HG03571 (cell line): ENCODE results near the gene RCSD1.
"Not testable (repeated sequence)": the region's sequence is repeated elsewhere in the genome, so short reads cannot be mapped to it uniquely, and the experiment has no call there.

Experiments
- ATAC-seq: cut with Tn5 transposase; IDR thresholded peaks from one replicate; pipeline ENCODE4 v1.9.1; 2021; ENCODE audit not compliant: unreplicated experiment

Gene RCSD1

DNA sequence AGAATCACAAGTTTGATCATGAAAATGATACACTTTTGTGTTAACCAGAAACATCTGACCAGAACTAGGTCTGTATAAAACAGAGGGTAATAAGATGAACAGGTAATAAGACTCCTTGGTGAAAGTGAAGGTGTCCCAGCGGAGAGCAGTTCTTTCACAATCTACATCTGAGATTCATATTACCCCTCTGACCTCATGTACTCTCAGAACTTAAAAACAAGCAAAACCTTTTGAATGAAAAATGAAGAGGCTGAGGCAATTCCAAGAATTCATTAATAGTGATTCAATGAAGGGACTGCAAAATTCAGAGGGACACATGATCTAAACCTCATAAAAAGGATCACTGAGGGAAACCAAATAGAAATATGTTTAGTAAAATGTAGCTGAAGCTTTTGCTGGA is 80.8 kb downstream of the RCSD1 start:
- no peak for ATAC-seq

DNA sequence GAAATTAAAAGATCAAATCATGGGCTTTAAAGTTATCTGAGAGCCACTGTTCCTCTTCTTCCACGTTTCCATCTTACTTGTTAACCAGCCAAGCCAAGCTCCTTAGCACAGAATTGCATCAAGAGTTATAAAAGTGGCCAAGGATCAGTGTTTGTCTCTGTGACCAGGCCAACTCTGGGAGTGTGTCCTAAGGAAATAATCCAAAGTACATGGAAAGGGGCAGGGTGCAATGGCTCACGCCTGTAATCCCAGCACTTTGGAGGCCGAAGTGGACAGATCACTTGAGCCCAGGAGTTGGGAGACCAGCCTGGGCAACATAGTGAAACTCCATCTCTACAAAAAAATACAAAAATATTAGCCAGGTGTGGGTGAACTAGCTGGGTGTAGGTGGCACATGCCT is 81.8 kb downstream of the RCSD1 start:
- ATAC-seq: no peak

- ATAC-seq: no peak
Measured at GRCh38 chr1:167713330-167714081, 83.5 kb downstream of the RCSD1 start.

GRCh38 chr1:167714098-167714438 is 84.0 kb downstream of the RCSD1 start:
- ATAC-seq: no peak

GRCh38 chr1:167714439-167715156 is 84.6 kb downstream of the RCSD1 start:
- peak; percentile 45 for ATAC-seq

DNA sequence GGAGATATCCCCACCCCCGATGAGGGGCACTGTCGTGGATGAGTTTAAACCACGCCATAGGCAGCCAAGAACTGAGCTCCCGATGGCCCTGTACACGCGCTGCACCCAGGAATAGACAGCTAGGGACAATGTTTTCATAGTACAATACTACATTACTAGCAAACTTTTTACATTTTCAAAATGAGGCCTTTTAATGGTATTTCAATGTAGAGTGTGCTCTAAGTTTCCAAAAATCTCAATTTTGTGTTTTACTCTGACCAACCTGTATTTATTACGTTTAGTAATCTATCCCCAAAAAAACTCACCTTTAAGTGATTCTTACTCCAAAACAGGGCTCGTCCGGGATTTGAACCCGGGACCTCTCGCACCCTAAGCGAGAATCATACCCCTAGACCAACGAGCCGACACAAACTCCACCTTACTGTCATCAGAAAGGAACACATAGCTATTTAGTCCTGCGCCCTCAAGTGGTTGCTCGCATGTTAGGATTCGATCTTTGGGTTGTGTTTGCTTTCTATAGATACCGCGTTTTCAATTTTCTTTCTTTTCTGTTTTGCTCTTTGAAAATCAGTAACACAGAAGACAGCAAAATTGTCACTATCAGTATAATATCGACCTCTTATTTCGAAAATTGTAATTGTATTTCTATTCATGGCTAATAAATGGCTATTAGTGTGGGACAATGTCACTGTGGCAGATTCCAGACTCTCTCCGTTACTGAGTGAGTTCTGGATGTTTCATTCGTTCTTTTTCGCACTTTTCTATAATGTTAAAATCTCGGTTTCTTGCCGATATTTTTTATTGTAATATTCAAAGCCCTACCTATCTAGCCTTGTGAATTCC is 85.3 kb downstream of the RCSD1 start:
- ATAC-seq: peak; percentile 40

DNA sequence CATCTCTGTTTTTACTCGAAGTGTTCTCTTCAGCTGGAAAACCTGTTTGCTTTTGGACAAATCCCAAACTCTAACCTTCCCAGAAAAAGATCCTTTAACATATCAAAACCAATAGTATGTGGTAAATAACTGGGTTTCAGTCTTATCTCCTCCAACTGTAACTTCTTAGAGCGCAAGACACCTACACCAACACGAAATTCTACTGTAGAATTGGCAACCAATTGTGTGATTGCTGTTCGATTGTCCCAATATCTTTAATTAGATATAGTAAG is 85.9 kb downstream of the RCSD1 start:
- no peak for ATAC-seq

DNA sequence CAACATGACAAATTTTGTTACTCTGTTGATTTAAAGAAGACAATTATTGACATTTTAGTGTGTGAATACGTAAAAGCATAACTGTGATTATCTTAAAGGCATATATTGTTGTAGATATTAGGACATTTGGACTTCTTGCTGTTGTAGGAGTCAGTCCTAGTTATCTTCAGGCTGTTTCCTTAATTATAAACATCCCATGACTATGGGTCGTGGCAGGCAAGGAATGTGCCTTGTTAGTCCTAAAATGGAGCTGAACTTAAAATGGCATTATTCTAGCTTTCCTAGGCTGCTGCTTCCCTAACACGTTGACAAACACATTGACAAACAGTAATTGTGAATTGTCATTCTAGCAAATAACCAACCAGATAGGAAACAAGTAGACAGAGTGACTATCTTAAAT is 87.3 kb downstream of the RCSD1 start:
- no peak for ATAC-seq

DNA sequence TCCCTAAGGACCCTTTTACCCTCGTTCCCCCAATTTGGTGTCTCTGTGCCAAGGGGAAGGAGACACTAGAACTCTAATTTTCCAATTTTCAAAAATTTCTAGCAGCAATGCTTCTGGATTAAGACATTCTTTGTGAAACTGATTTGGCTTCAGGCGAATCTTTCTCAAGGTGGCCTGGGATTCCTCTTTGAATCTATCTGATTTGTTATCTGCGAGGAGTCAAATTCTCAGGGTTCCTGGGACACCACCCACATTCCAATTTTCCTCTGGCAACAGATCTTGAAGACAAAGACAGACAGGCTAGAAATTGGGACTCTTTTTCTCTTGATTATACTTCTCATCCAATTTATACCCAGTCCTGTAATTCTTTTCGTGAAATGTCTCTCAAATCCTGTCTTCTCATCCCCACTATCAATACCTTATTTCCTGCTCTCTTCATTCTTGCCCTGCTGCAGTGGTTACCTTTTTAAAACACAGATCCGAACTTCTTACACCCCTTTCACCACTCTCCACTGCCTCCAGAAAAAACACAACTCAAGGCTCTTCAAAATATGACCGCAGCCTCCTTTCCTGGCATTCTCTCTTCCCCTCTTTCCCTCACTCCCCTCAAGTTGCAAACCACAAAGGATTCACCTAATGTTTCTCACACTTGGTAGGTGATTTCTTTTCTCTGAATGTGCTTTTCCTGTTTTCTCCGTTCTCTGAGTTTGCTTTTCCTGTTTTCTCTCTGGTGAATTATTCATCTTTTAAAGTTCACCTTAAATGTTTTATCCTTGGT is 89.1 kb downstream of the RCSD1 start:
- ATAC-seq: no peak

GRCh38 chr1:167719715-167720421 is 89.8 kb downstream of the RCSD1 start:
- not testable (repeated sequence) for ATAC-seq

DNA sequence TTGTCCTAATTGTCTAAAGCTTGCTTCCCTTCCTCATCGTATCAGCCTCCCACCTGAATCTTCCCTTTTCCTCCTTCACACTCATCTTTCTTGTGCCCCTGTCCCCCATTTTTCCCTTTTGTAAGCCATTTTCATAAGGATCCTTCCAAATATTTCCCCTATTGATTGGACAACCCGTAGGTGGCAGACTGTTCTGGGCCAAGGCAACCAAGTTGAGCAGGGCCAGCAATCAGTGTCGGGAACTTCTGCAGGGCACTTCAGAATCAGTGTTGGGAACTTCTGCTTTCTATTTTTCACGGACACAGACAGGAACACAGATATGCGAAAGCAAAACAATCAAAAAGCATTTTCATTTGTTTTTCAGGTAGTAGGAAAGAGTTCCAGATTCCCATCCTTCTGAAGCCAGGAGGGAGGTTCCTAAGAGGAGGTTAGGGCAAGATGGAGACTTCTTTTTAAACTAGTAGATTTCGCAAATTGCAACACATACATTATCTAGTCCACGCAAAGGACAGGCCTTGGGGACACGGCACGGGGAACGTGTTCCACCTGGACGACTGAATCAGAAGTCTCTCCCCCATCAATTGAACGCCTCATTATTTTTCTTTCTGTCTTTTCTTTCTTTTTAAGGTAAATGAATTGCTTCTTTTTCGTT is 91.1 kb downstream of the RCSD1 start:
- ATAC-seq: no peak

DNA sequence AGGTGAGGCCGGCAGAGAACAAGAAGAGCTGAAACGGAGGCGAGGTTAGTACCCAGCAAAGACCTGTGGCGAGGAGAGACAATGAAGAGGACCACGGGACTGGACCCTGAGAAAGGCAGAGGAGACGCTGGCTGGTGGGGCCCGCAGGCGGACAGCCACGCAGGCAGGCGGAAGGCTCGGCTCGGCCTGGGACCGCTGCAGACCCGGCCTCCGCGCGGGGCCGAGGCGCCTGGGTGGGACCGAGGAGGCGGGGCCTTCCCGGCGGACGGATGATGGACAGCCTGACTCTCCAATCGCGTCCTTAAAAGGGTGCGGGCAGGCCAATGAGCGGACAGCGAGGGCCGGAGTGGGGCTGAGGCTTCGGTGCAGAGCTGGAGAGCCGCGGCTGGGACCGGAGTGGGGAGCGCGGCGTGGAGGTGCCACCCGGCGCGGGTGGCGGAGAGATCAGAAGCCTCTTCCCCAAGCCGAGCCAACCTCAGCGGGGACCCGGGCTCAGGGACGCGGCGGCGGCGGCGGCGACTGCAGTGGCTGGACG is 91.7 kb downstream of the RCSD1 start, which contains the start of gene MPZL1:
Gene MPZL1, plus strand, starts transcription at position 366 of the 535 bp plus-strand sequence. CDS start 170 bp downstream, outside the sequence.
- ATAC-seq: peak; percentile 88

- peak; percentile 24 for ATAC-seq
Measured at GRCh38 chr1:167722152-167722869, 92.3 kb downstream of the RCSD1 start.

GRCh38 chr1:167722870-167723251 is 92.8 kb downstream of the RCSD1 start:
- ATAC-seq: no peak

GRCh38 chr1:167723707-167724323 is 93.8 kb downstream of the RCSD1 start:
- no peak for ATAC-seq

DNA sequence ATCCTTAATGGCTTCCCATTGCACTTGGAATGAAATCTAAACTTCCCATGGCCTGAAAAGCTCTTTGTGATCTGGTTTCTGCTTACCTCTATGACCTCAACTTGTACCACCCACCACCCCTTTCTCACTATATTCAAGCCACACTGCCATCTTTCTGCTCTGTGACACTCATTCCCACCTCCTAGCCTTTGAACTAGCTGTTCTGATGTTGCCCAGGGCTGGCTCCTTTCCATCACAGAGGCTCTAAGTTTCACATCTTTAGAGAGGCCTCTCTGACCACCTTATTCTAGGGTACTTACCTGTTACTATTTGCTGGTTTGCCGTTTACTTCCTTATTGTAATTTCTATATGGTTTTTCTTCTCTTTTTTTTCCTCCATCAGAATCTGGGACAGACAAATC is 96.0 kb downstream of the RCSD1 start:
- ATAC-seq: no peak

DNA sequence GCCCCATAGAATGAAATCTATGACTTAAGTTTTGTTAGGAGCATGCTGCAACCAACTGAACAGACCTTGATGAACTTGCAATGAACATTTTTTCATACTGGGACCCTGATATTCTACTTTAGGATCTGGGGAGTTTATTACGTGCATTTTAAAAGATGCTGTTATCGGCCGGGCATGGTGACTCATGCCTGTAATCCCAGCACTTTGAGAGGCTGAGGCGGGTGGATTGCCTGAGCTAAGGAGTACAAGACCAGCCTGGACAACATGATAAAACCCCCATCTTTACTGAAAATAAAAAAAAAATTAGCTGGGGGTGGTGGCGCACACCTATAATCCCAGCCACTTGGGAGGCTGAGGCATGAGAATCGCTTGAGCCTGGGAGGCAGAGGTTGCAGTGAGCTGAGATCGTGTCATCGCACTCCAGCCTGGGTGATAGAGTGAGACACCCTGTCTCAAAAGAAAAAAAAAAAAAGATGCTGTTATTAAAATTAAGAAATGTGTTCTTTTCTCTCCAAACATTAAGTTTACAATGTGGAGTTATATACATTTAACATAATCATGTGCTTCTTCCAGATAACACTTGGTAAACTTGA is 98.9 kb downstream of the RCSD1 start:
- ATAC-seq: no peak

DNA sequence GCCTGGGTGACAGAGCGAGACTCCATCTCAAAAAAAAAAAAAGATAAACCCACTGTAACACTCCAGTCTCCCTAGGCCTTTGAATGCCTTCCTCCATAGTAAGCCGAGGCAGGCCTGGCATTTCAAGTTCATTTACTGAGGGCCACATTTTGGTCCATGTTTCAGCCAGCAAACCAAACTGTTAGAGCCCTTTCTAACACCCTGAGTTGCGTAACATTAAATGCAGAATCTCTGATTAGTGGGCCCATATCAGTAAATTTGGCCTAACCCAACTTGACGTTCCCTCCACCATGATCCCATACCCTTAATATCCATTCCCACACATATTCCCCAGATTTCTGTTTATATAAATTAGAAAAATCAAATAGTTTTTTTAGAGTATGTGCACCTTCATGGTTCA is 104.2 kb downstream of the RCSD1 start:
- ATAC-seq: no peak
